GM18505 (cell line): ENCODE results near the gene LYPD6B.

Source experiments
- ATAC-seq: cut with Tn5 transposase; IDR thresholded peaks from one replicate; pipeline ENCODE4 v1.9.1; 2021; ENCODE audit not compliant: unreplicated experiment
- POLR2A ChIP-seq: IDR thresholded peaks from 4 replicates; pipeline ENCODE4 v1.6.1; 2011; ENCODE audit warnings: borderline replicate concordance; ENCODE audit not compliant: insufficient read depth, insufficient read length; ENCODE audit errors: extremely low read depth

LYPD6B gene

GRCh38 chr2:149148194-149149006, 109.9 kb downstream of the LYPD6B start:
- TF ChIP-seq POLR2A, result no peak
- ATAC-seq, result no peak

- no peak for TF ChIP-seq POLR2A
- no peak for ATAC-seq
Measured at GRCh38 chr2:149149007-149149297, 110.5 kb downstream of the LYPD6B start.

GRCh38 chr2:149152469-149152953, 114.0 kb downstream of the LYPD6B start:
- ATAC-seq, result no peak

DNA sequence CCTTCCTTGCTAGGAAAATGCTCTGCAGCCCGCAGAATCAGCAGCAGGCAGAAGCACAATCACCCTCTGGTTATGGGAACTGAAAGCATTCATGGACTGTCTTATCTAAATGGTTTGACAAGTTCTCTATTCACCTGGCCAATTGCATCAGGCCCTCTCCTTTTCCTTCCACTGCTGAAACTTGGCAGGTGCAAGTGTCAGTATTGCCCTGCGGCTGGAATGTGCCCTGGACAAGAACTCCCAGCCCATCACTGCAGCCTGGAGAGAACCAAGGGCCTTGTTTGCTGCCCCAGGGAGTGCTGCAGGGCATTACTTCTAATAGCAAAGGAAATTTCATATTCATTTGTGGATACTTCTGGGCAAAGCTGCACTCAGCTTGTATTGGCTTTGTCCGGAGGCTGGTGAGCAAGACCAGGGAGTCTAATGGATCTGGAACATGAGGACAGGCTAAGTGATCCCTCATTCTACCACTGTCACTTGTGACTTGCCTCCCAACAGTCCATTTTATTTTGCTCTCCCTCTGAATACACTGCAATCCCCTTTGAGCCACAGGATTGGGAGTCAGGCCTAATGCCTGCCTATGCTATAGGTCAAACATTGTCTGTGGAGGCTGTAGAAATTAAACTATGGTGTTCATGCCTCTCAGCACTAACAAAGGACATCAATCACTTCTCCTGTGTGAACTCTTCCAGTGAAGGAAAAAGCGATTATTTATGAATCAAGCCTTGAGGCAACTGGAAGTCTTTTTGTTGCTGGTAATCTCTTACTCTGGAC, 116.9 kb downstream of the LYPD6B start:
- no peak for TF ChIP-seq POLR2A

More at GRCh38 chr2:149152469-149152953, 114.0 kb downstream of the LYPD6B start:
- TF ChIP-seq POLR2A, result no peak

DNA sequence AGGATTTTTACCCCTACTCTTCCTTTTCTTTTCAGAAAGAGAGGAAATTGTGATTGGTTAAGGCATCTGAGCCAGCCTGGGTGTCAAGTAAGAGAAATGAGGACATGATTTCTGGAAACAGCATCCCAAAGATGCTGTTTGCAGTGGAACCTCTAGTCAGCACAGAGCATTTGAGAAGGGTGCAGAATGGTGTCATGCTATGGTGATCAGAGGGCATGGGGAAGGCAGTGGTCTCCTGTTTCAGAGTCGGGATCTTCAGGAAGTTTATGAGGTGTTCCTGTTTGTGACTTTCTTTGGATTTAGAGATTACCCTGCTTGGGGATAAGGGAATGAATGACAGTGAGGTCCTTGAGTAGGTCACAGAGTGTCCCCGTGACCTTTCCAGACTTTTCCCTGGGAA, 117.5 kb downstream of the LYPD6B start:
- no peak for ATAC-seq
- no peak for TF ChIP-seq POLR2A

More for the DNA sequence above, 116.9 kb downstream of the LYPD6B start:
- no peak for ATAC-seq

DNA sequence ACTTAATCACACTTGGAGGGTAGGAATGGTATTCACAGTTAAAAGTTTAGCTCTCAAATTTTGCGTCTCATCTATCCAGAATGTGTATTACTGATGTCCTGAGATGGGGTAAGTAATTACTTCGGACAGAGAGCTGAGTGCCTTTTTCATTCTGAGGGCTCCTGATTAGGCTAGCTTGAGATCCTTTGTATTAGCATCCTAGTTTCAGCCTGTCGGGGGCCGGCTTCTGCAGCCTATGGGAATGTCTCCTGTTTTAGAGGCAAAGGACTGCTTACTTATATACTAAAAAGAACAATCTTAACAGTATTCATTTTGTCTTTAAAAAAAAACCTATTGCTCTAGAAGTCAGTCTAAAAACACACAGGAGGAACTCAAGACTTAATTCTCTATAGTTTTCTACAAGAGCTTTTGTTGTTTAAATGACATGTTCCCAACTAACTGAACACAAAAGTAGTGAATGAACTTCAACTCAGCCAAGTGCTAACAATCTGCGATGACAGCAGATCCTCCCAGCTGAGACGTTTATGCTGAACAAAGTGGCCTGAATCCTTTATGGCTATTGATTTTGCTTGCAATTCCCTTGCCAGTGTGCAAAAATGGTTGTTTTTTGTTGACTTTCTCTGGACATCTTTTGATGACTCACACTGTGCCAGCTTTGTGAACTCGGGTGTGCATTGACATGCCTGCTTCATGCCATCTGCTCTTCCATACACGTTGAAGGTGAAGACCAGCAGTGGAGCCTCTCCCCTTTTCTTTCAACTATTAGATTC, 118.7 kb downstream of the LYPD6B start:
- ATAC-seq, result no peak
- TF ChIP-seq POLR2A, result no peak

GRCh38 chr2:149158957-149159356, 120.5 kb downstream of the LYPD6B start:
- ATAC-seq, result no peak
- no peak for TF ChIP-seq POLR2A

- ATAC-seq, result no peak
- TF ChIP-seq POLR2A, result no peak
Measured at GRCh38 chr2:149160195-149160594, 121.7 kb downstream of the LYPD6B start.

- no peak for TF ChIP-seq POLR2A
- peak; percentile 100 for ATAC-seq
Measured at GRCh38 chr2:149160701-149161217, 122.3 kb downstream of the LYPD6B start.

- no peak for TF ChIP-seq POLR2A
- ATAC-seq, result no peak
Measured at GRCh38 chr2:149161481-149162225, 123.2 kb downstream of the LYPD6B start.

DNA sequence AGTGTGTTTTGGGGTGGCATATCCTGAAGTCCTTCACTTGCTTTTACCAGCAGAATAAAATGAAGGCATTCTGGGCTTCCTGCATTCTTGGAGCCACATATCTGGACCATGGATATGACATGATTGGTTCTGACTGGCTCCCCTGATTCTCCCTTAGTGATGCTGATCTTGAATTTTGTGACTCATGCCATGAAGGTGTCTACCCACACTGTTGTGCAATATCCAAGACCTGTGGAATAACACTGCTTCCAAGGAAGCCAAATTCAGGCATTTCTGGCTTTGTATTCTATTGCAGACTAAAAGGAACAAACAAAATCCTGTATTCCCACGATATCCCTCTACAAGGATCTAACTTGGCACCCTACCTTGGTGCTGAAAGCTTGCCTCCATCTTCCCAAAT, 125.8 kb downstream of the LYPD6B start:
- TF ChIP-seq POLR2A, result no peak
- ATAC-seq, result no peak

DNA sequence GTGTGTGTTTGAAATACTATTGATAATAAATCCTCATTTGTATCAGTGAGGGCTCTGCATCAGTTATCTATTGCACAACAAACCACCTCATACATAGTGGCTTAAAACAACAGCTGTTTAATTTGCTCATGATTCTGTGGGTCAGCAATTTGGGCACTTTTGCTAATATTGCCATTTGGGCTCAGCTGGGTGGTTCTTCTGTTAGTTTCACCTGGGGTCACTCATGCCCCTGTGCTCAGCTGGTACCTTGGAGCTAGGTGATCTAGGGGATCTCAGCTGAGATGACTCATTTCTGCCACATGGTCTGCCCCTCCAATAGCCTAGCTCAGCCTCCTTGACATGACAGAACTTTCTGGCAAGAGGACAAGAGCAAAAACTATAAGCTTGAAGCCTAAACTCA, 126.3 kb downstream of the LYPD6B start:
- no peak for ATAC-seq
- TF ChIP-seq POLR2A, result no peak

DNA sequence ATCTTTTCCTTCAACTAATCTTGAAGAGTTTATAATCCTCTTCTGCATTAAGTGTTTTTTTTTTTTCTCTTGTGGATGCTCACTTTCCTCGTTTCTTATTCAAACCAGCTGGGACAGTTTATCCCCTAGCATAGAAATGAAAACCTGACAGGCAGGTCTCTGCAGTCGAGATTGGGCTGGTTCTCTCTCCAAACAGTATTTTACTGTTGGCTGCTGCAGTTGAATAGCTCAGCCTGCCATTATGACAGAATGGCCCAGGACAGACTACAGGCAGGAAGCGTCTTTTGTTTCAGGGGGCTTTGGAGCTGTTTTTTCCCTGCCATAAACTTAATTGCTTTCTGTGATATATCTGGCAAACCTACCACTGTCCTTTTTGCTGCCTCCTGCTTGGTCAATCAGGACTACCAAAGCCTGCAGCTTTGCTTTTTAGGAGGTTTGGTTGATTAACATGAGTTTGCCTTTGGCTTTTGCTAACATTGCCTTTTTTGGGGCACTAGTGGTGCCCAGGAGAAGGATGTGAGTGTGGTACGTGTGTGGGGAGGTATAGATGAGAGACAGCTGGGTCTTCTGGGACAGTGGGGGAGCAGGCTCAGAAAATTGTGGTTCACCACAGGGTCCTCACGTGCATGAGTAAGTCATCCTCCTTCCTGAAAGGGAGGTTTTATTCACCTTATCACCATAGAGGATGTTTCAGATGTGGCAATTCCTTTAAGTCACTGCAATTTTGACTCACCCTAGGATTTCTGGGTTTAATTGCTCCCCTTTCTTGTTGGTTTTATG, 128.7 kb downstream of the LYPD6B start:
- no peak for TF ChIP-seq POLR2A
- ATAC-seq, result peak; percentile 77

DNA sequence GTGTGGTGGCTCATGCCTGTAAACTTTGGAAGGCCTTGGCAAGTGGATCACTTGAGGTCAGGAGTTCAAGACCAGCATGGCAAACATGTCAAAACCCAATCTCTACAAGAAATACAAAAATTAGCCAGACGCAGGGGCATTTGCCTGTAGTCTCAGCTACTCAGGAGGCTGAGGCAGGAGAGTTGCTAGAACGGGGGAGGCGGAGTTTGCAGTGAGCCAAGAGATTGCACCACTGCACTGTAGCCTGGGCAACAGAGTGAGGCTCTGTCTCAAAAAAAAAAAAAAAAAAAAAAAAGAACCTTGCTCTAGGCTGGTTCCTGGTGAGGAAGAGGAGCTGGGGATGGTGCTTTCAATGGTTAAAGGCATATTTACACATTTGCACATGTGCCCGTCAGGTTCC, 129.4 kb downstream of the LYPD6B start:
- ATAC-seq, result no peak
- no peak for TF ChIP-seq POLR2A
